ENCODE measurements around the gene HRH1. TPM values are rescaled to one million over a fixed set of nuclear protein-coding genes. Genes with fewer than 3 reads are reported as not detected.

Gene HRH1
- total RNA-seq, 1 donor from 2014 or later, result 0.19 TPM

DNA sequence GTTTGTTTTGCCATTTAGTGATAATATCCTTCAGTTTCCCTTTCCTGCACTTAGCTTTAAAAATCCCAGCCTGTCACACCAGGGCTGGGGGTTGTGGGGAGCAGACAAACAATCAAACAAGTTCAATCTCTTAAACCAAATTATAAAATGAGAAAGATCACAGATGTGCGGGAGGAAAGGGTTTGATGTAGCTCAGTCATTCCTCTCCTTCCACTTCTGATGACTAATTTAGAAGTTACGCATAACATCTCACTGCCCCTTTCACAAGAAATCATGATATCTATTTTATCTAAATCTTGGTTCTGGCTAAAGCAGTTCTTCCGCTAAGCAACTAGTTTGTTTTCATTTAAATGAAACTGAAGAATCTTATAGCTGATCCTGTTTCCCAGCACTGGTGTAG is 83.8 kb downstream of the HRH1 start:
- no peaks in the 10 kb centered on the region for H3K4me1 Mint-ChIP-seq
- no peaks in the 10 kb centered on the region for H3K79me2 ChIP-seq (ENCODE audit: low read depth)
- H3F3A ChIP-seq (ENCODE audit: low read depth), result no peaks in the 10 kb centered on the region
- no peak overlapping the region for H3K27ac ChIP-seq
- H3K9me3 Mint-ChIP-seq, result no peaks in the 10 kb centered on the region
- no peak overlapping the region for H3K9ac ChIP-seq
- DNase-seq (ENCODE audit: low spot score), result no peak
- H3K36me3 Mint-ChIP-seq, result no peaks in the 10 kb centered on the region
- H2AFZ ChIP-seq (replicated peaks), result no peak overlapping the region
- H3K27me3 Mint-ChIP-seq (ENCODE audit: insufficient read depth, low read depth), result peaks cover 2% of the 10 kb centered on the region
- no peak overlapping the region for H3K4me3 ChIP-seq
- H3K9me3 ChIP-seq (ENCODE audit: low read depth), result no peaks in the 10 kb centered on the region
- H3K4me3 Mint-ChIP-seq, result no peak overlapping the region
- H3K4me1 ChIP-seq, result no peaks in the 10 kb centered on the region
- H4K20me1 ChIP-seq (ENCODE audit: low read depth), result no peaks in the 10 kb centered on the region
- H3K4me2 ChIP-seq, result no peak overlapping the region
- no peak overlapping the region for H3K27ac Mint-ChIP-seq
- peaks cover 2% of the 10 kb centered on the region for H3K27me3 ChIP-seq
- TF ChIP-seq EZH2phosphoT487 (IDR thresholded peaks at IDR 0.05) (no peak), EZH2 (IDR thresholded peaks at IDR 0.05) (no peak)
- TF ChIP-seq, protein P1, sequence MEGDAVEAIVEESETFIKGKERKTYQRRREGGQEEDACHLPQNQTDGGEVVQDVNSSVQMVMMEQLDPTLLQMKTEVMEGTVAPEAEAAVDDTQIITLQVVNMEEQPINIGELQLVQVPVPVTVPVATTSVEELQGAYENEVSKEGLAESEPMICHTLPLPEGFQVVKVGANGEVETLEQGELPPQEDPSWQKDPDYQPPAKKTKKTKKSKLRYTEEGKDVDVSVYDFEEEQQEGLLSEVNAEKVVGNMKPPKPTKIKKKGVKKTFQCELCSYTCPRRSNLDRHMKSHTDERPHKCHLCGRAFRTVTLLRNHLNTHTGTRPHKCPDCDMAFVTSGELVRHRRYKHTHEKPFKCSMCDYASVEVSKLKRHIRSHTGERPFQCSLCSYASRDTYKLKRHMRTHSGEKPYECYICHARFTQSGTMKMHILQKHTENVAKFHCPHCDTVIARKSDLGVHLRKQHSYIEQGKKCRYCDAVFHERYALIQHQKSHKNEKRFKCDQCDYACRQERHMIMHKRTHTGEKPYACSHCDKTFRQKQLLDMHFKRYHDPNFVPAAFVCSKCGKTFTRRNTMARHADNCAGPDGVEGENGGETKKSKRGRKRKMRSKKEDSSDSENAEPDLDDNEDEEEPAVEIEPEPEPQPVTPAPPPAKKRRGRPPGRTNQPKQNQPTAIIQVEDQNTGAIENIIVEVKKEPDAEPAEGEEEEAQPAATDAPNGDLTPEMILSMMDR (IDR thresholded peaks at IDR 0.05), result no peak
- no peaks in the 10 kb centered on the region for H3K36me3 ChIP-seq

GRCh38 chr3:11238880-11239279 is 84.6 kb downstream of the HRH1 start:
- Mint-ChIP-seq H3K4me1 (no peaks in the 10 kb centered on the region), H3K36me3 (no peaks in the 10 kb centered on the region), H3K9me3 (no peaks in the 10 kb centered on the region), H3K27ac (no peak overlapping the region), H3K27me3 (ENCODE audit: insufficient read depth, low read depth) (peaks cover 2% of the 10 kb centered on the region), H3K4me3 (no peak overlapping the region)
- DNase-seq (ENCODE audit: low spot score), result no peak
- no peak overlapping the region for H2AFZ ChIP-seq (replicated peaks)
- H3K27me3 ChIP-seq, result no peaks in the 10 kb centered on the region
- no peak overlapping the region for H3K4me3 ChIP-seq
- TF ChIP-seq EZH2 (IDR thresholded peaks at IDR 0.05) (no peak), EZH2phosphoT487 (IDR thresholded peaks at IDR 0.05) (no peak)
- TF ChIP-seq, protein P1 (IDR thresholded peaks at IDR 0.05), result no peak
- H3K9ac ChIP-seq, result no peak overlapping the region
- no peaks in the 10 kb centered on the region for H3K79me2 ChIP-seq (ENCODE audit: low read depth)
- no peak overlapping the region for H3K4me2 ChIP-seq
- H3K27ac ChIP-seq, result no peak overlapping the region
- no peaks in the 10 kb centered on the region for H3F3A ChIP-seq (ENCODE audit: low read depth)
- H4K20me1 ChIP-seq (ENCODE audit: low read depth), result no peaks in the 10 kb centered on the region
- no peaks in the 10 kb centered on the region for H3K4me1 ChIP-seq
- no peaks in the 10 kb centered on the region for H3K9me3 ChIP-seq (ENCODE audit: low read depth)
- H3K36me3 ChIP-seq, result no peaks in the 10 kb centered on the region

DNA sequence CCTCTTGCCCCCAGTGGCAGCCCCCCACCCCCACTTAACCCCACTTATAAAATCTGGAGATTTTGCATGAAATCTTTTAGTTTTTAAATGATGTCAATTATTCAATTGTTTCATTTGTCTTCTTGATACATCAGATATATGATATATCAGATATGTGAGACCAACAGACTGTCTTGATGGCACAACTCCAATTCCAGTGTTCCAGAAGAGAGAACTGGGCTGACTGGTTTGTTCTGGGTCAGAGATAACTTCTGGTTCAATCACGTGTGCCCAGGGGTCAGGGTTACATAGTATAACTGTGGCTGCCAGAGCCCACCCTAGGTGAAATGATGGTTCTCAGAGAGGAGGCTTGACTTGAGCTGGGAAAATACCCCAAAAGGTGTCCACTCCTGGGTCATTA is 85.5 kb downstream of the HRH1 start:
- Histone ChIP-seq H3K79me2 (ENCODE audit: low read depth) (no peaks in the 10 kb centered on the region), H3F3A (ENCODE audit: low read depth) (no peaks in the 10 kb centered on the region), H3K9ac (no peak overlapping the region), H4K20me1 (ENCODE audit: low read depth) (no peaks in the 10 kb centered on the region), H2AFZ (replicated peaks) (no peak overlapping the region), H3K4me2 (no peak overlapping the region), H3K9me3 (ENCODE audit: low read depth) (no peaks in the 10 kb centered on the region), H3K27ac (no peak overlapping the region), H3K4me3 (no peak overlapping the region), H3K36me3 (no peaks in the 10 kb centered on the region), H3K4me1 (no peaks in the 10 kb centered on the region), H3K27me3 (no peaks in the 10 kb centered on the region)
- no peaks in the 10 kb centered on the region for H3K9me3 Mint-ChIP-seq
- H3K27ac Mint-ChIP-seq, result no peak overlapping the region
- DNase-seq (ENCODE audit: low spot score), result no peak
- no peak overlapping the region for H3K4me3 Mint-ChIP-seq
- H3K4me1 Mint-ChIP-seq, result no peaks in the 10 kb centered on the region
- H3K36me3 Mint-ChIP-seq, result no peaks in the 10 kb centered on the region
- TF ChIP-seq, protein P1 (IDR thresholded peaks at IDR 0.05), result no peak
- TF ChIP-seq EZH2 (IDR thresholded peaks at IDR 0.05), result no peak
- no peak for TF ChIP-seq EZH2phosphoT487 (IDR thresholded peaks at IDR 0.05)
- peaks cover 2% of the 10 kb centered on the region for H3K27me3 Mint-ChIP-seq (ENCODE audit: insufficient read depth, low read depth)
